Ectodermal cell (in vitro differentiated cells): ENCODE results near the gene CS.

Source experiments
- H3K27ac ChIP-seq: 2 replicates; pipeline ENCODE4 v1.7.0; 2013; ENCODE audit warnings: mild to moderate bottlenecking, low read depth, low read length; ENCODE audit not compliant: insufficient read depth, poor library complexity, severe bottlenecking
- H3K27me3 ChIP-seq: 2 replicates; pipeline ENCODE4 v1.7.0; 2013; ENCODE audit warnings: mild to moderate bottlenecking, low read length; ENCODE audit not compliant: insufficient read depth, control insufficient read depth, poor library complexity, severe bottlenecking
- H3K36me3 ChIP-seq: one replicate; pipeline ENCODE4 v1.7.0; 2013; ENCODE audit warnings: low read length; ENCODE audit not compliant: control insufficient read depth, insufficient read depth
- H3K4me1 ChIP-seq: one replicate; pipeline ENCODE4 v1.7.0; 2013; ENCODE audit warnings: low read length; ENCODE audit not compliant: control insufficient read depth, insufficient read depth
- H3K4me3 ChIP-seq: 2 replicates; pipeline ENCODE4 v1.7.0; 2013; ENCODE audit warnings: low read depth, low read length, control low read depth; ENCODE audit not compliant: insufficient read depth
- H3K9me3 ChIP-seq: 2 replicates; pipeline ENCODE4 v1.7.0; 2013; ENCODE audit warnings: mild to moderate bottlenecking, low read length, moderate library complexity; ENCODE audit not compliant: control insufficient read depth
- WGBS, 2 experiments: methylation state at CpG; one replicate each; pipeline ENCODE4 v1.1.7; 2013; ENCODE audit warnings: missing lambda C conversion rate in 2 of 2; 5-methylcytosine and 5-hydroxymethylcytosine counted together

CS gene

GRCh38 chr12:56253091-56253490, 47.0 kb downstream of the CS start:
- WGBS, 2 experiments: 96 to 97% methylated on average over 11 of the region's 11 CpGs
- peaks cover 54% of the 10 kb centered on the region for H3K36me3 ChIP-seq

DNA sequence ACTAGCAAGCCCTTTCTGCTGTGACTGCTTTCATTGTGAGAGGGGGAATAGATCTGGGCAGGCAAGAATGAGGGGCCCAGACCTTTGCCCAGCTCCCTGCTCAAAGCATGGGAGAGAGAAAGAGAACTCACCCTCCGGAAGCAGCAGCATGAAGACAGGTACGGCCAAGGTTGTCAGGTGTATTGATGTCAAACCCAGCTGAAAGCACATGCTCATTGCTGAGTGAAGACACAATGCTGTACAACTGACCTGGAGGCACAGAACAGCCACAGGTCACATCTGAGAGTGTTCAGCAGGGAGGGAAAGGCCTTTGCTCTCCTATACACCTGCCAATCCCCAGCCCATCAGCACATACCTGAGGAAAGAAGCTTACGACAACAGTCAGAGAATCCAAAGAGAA, 47.5 kb downstream of the CS start:
- WGBS, 2 experiments: 97% methylated on average over 3 of the region's 3 CpGs
- H3K4me3 ChIP-seq: no peak overlapping the region
- H3K4me1 ChIP-seq: peaks cover 11% of the 10 kb centered on the region
- peaks cover 58% of the 10 kb centered on the region for H3K36me3 ChIP-seq
- H3K27me3 ChIP-seq: no peaks in the 10 kb centered on the region
- no peaks in the 10 kb centered on the region for H3K9me3 ChIP-seq
- no peak overlapping the region for H3K27ac ChIP-seq

More at GRCh38 chr12:56253091-56253490, 47.0 kb downstream of the CS start:
- no peak overlapping the region for H3K4me3 ChIP-seq
- peaks cover 11% of the 10 kb centered on the region for H3K4me1 ChIP-seq
- H3K9me3 ChIP-seq: no peaks in the 10 kb centered on the region
- H3K27ac ChIP-seq: no peak overlapping the region
- no peaks in the 10 kb centered on the region for H3K27me3 ChIP-seq

GRCh38 chr12:56248711-56249110, 51.4 kb downstream of the CS start:
- Histone ChIP-seq H3K4me1 (no peaks in the 10 kb centered on the region), H3K9me3 (no peaks in the 10 kb centered on the region), H3K27me3 (no peaks in the 10 kb centered on the region), H3K36me3 (peaks cover 66% of the 10 kb centered on the region), H3K4me3 (no peak overlapping the region), H3K27ac (no peak overlapping the region)
- WGBS, 2 experiments: 94 to 95% methylated on average over 8 of the region's 8 CpGs

DNA sequence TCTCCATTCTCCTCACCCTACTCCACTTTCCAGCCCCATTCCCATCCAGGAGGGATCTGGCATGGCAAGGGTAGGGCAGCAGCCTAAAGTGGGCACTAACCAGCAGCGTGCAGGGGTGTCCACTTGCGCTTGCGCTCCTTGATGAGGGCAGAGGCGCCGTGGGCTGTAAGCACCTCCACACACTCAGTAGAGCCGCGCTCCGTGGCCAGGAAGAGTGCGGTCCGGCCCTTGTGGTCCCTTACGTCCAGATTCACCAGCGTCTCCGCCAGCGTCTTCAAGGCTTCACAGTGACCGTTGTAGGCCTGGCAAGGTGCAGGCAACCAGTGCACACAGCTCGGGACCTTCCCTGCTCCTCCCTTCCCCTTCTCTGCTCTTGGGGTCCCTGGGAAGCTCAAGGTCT, 52.2 kb downstream of the CS start:
- H3K36me3 ChIP-seq: peaks cover 66% of the 10 kb centered on the region
- WGBS, 2 experiments: 95 to 96% methylated on average over 16 of the region's 16 CpGs
- H3K4me1 ChIP-seq: no peaks in the 10 kb centered on the region
- no peaks in the 10 kb centered on the region for H3K27me3 ChIP-seq
- H3K27ac ChIP-seq: no peak overlapping the region
- no peaks in the 10 kb centered on the region for H3K9me3 ChIP-seq
- H3K4me3 ChIP-seq: no peak overlapping the region

- WGBS, 2 experiments: 97% methylated on average over 14 of the region's 14 CpGs
- no peaks in the 10 kb centered on the region for H3K9me3 ChIP-seq
- no peak overlapping the region for H3K4me3 ChIP-seq
- H3K36me3 ChIP-seq: peaks cover 68% of the 10 kb centered on the region
- H3K4me1 ChIP-seq: no peaks in the 10 kb centered on the region
- H3K27me3 ChIP-seq: no peaks in the 10 kb centered on the region
- H3K27ac ChIP-seq: no peak overlapping the region
Observed at GRCh38 chr12:56244494-56244893, 55.6 kb downstream of the CS start.

DNA sequence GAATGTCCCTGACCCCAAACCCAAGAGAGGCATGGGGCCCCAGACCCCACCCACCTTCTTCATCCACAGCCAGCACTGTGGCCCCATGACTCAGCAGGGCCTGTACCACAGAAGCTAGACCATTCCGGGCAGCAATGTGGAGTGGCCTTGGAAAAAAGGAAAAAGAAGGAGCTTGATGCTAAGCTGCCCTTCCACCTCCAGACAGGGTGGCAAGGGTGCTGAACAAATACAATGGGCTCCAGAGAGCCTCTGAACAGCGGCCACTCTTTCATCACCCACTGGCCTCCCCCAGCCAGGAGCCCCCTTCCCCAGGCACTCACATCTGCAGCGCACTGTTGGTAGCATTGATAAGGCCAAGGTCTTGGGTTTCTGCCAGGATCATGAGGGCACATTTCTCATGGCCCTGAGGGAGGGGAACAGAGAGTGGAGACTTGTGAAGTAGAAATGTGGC, 56.4 kb downstream of the CS start:
- no peaks in the 10 kb centered on the region for H3K4me1 ChIP-seq
- H3K36me3 ChIP-seq: peaks cover 65% of the 10 kb centered on the region
- H3K27me3 ChIP-seq: no peaks in the 10 kb centered on the region
- H3K27ac ChIP-seq: no peak overlapping the region
- WGBS, 2 experiments: 91 to 97% methylated on average over 3 of the region's 3 CpGs
- no peak overlapping the region for H3K4me3 ChIP-seq
- no peaks in the 10 kb centered on the region for H3K9me3 ChIP-seq

DNA sequence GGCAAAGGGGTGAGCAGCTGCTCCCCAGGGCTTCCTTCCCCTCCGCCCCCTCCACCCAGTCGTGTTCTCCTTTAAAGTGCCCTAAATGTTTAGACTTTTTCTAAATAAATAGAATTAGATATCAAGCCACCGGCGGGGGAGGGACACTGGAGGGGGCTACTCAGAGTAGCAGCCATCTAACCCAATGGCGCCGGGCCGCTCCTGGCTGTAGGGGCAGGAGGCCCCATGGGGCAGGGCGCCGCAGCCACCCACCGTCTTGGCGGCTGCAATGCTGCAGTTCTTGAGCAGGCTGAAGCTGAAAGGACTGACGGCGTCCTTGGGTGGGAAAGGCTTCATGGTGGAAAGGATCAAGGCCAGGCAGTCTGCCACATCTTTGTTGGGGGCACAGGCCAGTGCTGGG, 57.1 kb downstream of the CS start:
- Histone ChIP-seq H3K36me3 (peaks cover 58% of the 10 kb centered on the region), H3K4me1 (no peaks in the 10 kb centered on the region)
- WGBS, 2 experiments: 97% methylated on average over 12 of the region's 13 CpGs

GRCh38 chr12:56241424-56242303, 58.5 kb downstream of the CS start:
- Histone ChIP-seq H3K4me3 (no peak overlapping the region), H3K36me3 (peaks cover 47% of the 10 kb centered on the region), H3K27me3 (no peaks in the 10 kb centered on the region), H3K9me3 (no peaks in the 10 kb centered on the region), H3K27ac (no peak overlapping the region), H3K4me1 (no peaks in the 10 kb centered on the region)
- 92 to 95% methylated on average over 8 to 9 of the region's 9 CpGs for WGBS, 2 experiments

More for the DNA sequence above, 57.1 kb downstream of the CS start:
- Histone ChIP-seq H3K9me3 (no peaks in the 10 kb centered on the region), H3K4me3 (no peak overlapping the region), H3K27me3 (no peaks in the 10 kb centered on the region), H3K27ac (no peak overlapping the region)

DNA sequence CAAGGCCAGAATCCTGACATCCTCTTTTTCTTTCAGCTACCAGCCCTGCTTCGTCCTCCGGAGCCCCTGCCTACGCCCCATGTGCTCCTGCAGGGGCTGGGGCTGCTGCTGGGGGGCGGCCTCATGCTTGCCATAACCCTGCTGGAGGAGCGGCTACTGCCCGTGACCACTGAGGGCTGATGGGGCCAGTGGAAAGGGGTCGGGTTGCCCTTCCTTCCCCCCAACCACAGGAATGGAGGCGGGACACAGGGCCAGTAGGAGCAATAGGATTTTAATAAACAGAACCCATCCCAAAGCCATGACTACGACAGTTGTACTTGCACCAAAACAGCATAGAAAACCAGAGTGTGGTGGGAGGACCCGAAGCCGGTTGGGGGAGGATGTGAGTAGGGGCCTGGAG, 62.6 kb downstream of the CS start:
- Histone ChIP-seq H3K9me3 (no peaks in the 10 kb centered on the region), H3K4me1 (no peaks in the 10 kb centered on the region), H3K27ac (no peak overlapping the region), H3K4me3 (no peak overlapping the region), H3K27me3 (no peaks in the 10 kb centered on the region), H3K36me3 (peaks cover 12% of the 10 kb centered on the region)
- WGBS, 2 experiments: 83 to 85% methylated on average over 11 of the region's 11 CpGs

DNA sequence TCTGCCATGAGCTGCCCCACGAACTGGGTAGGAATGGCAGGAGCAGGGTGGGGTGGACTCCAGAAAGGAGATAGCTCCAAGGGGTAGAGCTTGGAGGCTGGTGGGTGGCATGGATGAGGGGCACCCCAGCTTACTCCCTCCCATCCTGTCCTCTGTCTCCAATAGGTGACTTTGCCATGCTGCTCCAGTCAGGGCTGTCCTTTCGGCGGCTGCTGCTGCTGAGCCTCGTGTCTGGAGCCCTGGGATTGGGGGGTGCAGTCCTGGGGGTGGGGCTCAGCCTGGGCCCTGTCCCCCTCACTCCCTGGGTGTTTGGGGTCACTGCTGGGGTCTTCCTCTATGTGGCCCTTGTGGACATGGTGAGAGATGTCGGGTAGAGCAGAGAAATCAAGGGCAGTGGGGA, 63.1 kb downstream of the CS start:
- WGBS, 2 experiments: 94 to 97% methylated on average over 5 of the region's 5 CpGs
- H3K27ac ChIP-seq: no peak overlapping the region
- no peak overlapping the region for H3K4me3 ChIP-seq
- no peaks in the 10 kb centered on the region for H3K9me3 ChIP-seq
- no peaks in the 10 kb centered on the region for H3K27me3 ChIP-seq
- H3K36me3 ChIP-seq: peaks cover 6% of the 10 kb centered on the region
- no peaks in the 10 kb centered on the region for H3K4me1 ChIP-seq
